Cardiac muscle cell (in vitro differentiated cells and primary cell): ENCODE data around the gene CORIN. TPM values are rescaled to one million over a fixed set of nuclear protein-coding genes. Genes with fewer than 3 reads are reported as not detected.

ENCODE experiments used
- DNase-seq, 2 donors: peaks; one replicate each; pipeline versions ENCODE4 v3.0.0 to v3.0.0-alpha.2; 2010 to 2017; ENCODE audit warnings: low read depth in 1 of 2, low spot score in 1 of 2
- H3K27ac ChIP-seq: fragments of 200-600 bp; sonication (generic); 2 replicates; pipeline ENCODE4 v1.5.1; 2016
- H3K27me3 ChIP-seq: fragments of 200-600 bp; sonication (generic); 2 replicates; pipeline ENCODE4 v1.6.0; 2016; ENCODE audit warnings: control low read depth
- H3K36me3 ChIP-seq: fragments of 200-600 bp; sonication (generic); 2 replicates; pipeline ENCODE4 v1.5.1; 2016; ENCODE audit warnings: control low read depth
- H3K4me1 ChIP-seq: fragments of 200-600 bp; sonication (generic); 2 replicates; pipeline ENCODE4 v1.8.1; 2017; ENCODE audit warnings: low read depth, mild to moderate bottlenecking, mixed run types
- H3K4me3 ChIP-seq: fragments of 200-600 bp; sonication (generic); 2 replicates; pipeline ENCODE4 v1.5.1; 2016; ENCODE audit warnings: mild to moderate bottlenecking
- H3K9me3 ChIP-seq: fragments of 200-600 bp; sonication (generic); 2 replicates; pipeline ENCODE4 v1.5.1; 2017; ENCODE audit warnings: low read depth, mild to moderate bottlenecking, control low read depth
- CTCF ChIP-seq: IDR thresholded peaks from 2 replicates; pipeline ENCODE4 v1.5.1; 2012; ENCODE audit warnings: low read depth, mild to moderate bottlenecking, low read length
- polyA plus RNA-seq: library from polyadenylated mRNA; unstranded; fragments of >200 nt; fragmentation: Nextera tagmentation; extraction: Ambion mirVana; gene quantifications from 2 replicates; pipeline ENCODE4 v1.2.1, GENCODE V29; 2016
- total RNA-seq: library from RNA; depleted of rRNA; stranded (reverse); fragments of >200 nt; gene quantifications from 2 replicates; pipeline ENCODE4 v1.2.3, GENCODE V29; 2016

The CORIN gene
- total and polyA plus RNA-seq, 2 experiments from 2014 or later, result 110 to 169 TPM

GRCh38 chr4:47668810-47669408, 169.0 kb downstream of the CORIN start:
- TF ChIP-seq CTCF, result peak; percentile 64
- no peaks in the 10 kb centered on the region for H3K4me1 ChIP-seq

GRCh38 chr4:47668256-47668655, 169.6 kb downstream of the CORIN start:
- no peaks in the 10 kb centered on the region for H3K4me1 ChIP-seq
- H3K27me3 ChIP-seq, result no peaks in the 10 kb centered on the region
- H3K9me3 ChIP-seq, result no peaks in the 10 kb centered on the region
- H3K36me3 ChIP-seq, result peaks cover 42% of the 10 kb centered on the region
- H3K4me3 ChIP-seq, result no peak overlapping the region
- TF ChIP-seq CTCF, result no peak
- DNase-seq, result no peak
- no peak overlapping the region for H3K27ac ChIP-seq

More at GRCh38 chr4:47668810-47669408, 169.0 kb downstream of the CORIN start:
- no peaks in the 10 kb centered on the region for H3K27me3 ChIP-seq
- no peak overlapping the region for H3K27ac ChIP-seq
- no peaks in the 10 kb centered on the region for H3K9me3 ChIP-seq
- no peak overlapping the region for H3K4me3 ChIP-seq
- peaks cover 48% of the 10 kb centered on the region for H3K36me3 ChIP-seq
- DNase-seq, result peak; percentile 66 to 72

GRCh38 chr4:47667552-47667951, 170.3 kb downstream of the CORIN start:
- Histone ChIP-seq H3K27me3 (no peaks in the 10 kb centered on the region), H3K36me3 (peaks cover 41% of the 10 kb centered on the region), H3K9me3 (no peaks in the 10 kb centered on the region), H3K4me1 (no peaks in the 10 kb centered on the region), H3K27ac (no peak overlapping the region), H3K4me3 (no peak overlapping the region)
- no peak for TF ChIP-seq CTCF
- DNase-seq, result no peak

- Histone ChIP-seq H3K4me1 (no peaks in the 10 kb centered on the region), H3K27ac (no peak overlapping the region), H3K9me3 (no peaks in the 10 kb centered on the region), H3K36me3 (peaks cover 54% of the 10 kb centered on the region), H3K27me3 (no peaks in the 10 kb centered on the region), H3K4me3 (no peak overlapping the region)
- no peak for DNase-seq
- TF ChIP-seq CTCF, result no peak
These were observed 173.6 kb downstream of the CORIN start for GRCh38 chr4:47664051-47664826.

- no peak overlapping the region for H3K27ac ChIP-seq
- no peaks in the 10 kb centered on the region for H3K27me3 ChIP-seq
- peak; percentile 25 for TF ChIP-seq CTCF
- no peak overlapping the region for H3K4me3 ChIP-seq
- H3K4me1 ChIP-seq, result no peaks in the 10 kb centered on the region
- H3K36me3 ChIP-seq, result peaks cover 49% of the 10 kb centered on the region
- peak in 1 of 2 donors; percentile 25 for DNase-seq
- H3K9me3 ChIP-seq, result no peaks in the 10 kb centered on the region
These were observed 174.9 kb downstream of the CORIN start for GRCh38 chr4:47662975-47663374.
